ENCODE measurements around the gene ANKHD1. TPM values are rescaled to one million over a fixed set of nuclear protein-coding genes. Genes with fewer than 3 reads are reported as not detected.

Gene ANKHD1
- total RNA-seq, 2 donors from 2014 or later: 85.6 to 95.9 TPM

GRCh38 chr5:140402258-140403074, 833 bp downstream of the ANKHD1 start:
- no peak overlapping the region for H3K27ac Mint-ChIP-seq
- 8 to 9% methylated on average over 21 to 36 of the region's 36 CpGs for WGBS, 2 experiments (ENCODE audit: insufficient coverage in 1 of 2, insufficient read length in 1 of 2)

GRCh38 chr5:140403613-140404012, 2.0 kb downstream of the ANKHD1 start:
- 60 to 85% methylated on average over 2 to 5 of the region's 5 CpGs for WGBS, 2 experiments (ENCODE audit: insufficient coverage in 1 of 2, insufficient read length in 1 of 2)
- Histone ChIP-seq H3K9me3 (ENCODE audit: control insufficient read depth, low read length) (no peaks in the 10 kb centered on the region), H3K4me3 (ENCODE audit: low read length) (peak overlapping the region; percentile 87), H3K27ac (ENCODE audit: low read depth, low read length) (no peak overlapping the region), H3K4me1 (ENCODE audit: control insufficient read depth, insufficient read depth, low read length) (no peaks in the 10 kb centered on the region), H3K27me3 (ENCODE audit: control insufficient read depth, insufficient read depth, low read length, poor library complexity, severe bottlenecking) (no peaks in the 10 kb centered on the region), H3K9ac (ENCODE audit: extremely low read depth, low read length, poor library complexity, severe bottlenecking) (no peak overlapping the region), H3K36me3 (ENCODE audit: control insufficient read depth, insufficient read depth, low read length) (peaks cover 8% of the 10 kb centered on the region)
- no peaks in the 10 kb centered on the region for H3K9me3 Mint-ChIP-seq
- no peaks in the 10 kb centered on the region for H3K27me3 Mint-ChIP-seq (ENCODE audit: insufficient read depth)
- peaks cover 13% of the 10 kb centered on the region for H3K4me1 Mint-ChIP-seq
- TF ChIP-seq CTCF (conservative IDR thresholded peaks at IDR 0.05): no peak
- no peak for DNase-seq
- H3K4me3 Mint-ChIP-seq: no peak overlapping the region
- peak overlapping the region; percentile 77 for H3K27ac Mint-ChIP-seq
- peaks cover 12% of the 10 kb centered on the region for H3K36me3 Mint-ChIP-seq (ENCODE audit: low read depth)

More at GRCh38 chr5:140402258-140403074, 833 bp downstream of the ANKHD1 start:
- Histone ChIP-seq H3K27ac (ENCODE audit: low read depth, low read length) (peak overlapping the region; percentile 94), H3K27me3 (ENCODE audit: control insufficient read depth, insufficient read depth, low read length, poor library complexity, severe bottlenecking) (no peaks in the 10 kb centered on the region), H3K9me3 (ENCODE audit: control insufficient read depth, low read length) (no peaks in the 10 kb centered on the region), H3K36me3 (ENCODE audit: control insufficient read depth, insufficient read depth, low read length) (peaks cover 8% of the 10 kb centered on the region), H3K4me3 (ENCODE audit: low read length) (peak overlapping the region; percentile 87), H3K9ac (ENCODE audit: extremely low read depth, low read length, poor library complexity, severe bottlenecking) (peak overlapping the region; percentile 89), H3K4me1 (ENCODE audit: control insufficient read depth, insufficient read depth, low read length) (no peaks in the 10 kb centered on the region)
- Mint-ChIP-seq H3K36me3 (ENCODE audit: low read depth) (peaks cover 8% of the 10 kb centered on the region), H3K9me3 (no peaks in the 10 kb centered on the region), H3K4me1 (peaks cover 15% of the 10 kb centered on the region), H3K4me3 (no peak overlapping the region), H3K27me3 (ENCODE audit: insufficient read depth) (no peaks in the 10 kb centered on the region)
- DNase-seq: peak; percentile 91
- TF ChIP-seq CTCF (conservative IDR thresholded peaks at IDR 0.05): no peak

GRCh38 chr5:140408750-140409241, 7.2 kb downstream of the ANKHD1 start:
- WGBS, 2 experiments (ENCODE audit: insufficient coverage in 1 of 2, insufficient read length in 1 of 2): 94 to 97% methylated on average over 3 to 4 of the region's 4 CpGs
- Mint-ChIP-seq H3K9me3 (no peaks in the 10 kb centered on the region), H3K4me3 (no peak overlapping the region), H3K4me1 (peaks cover 7% of the 10 kb centered on the region), H3K36me3 (ENCODE audit: low read depth) (peaks cover 17% of the 10 kb centered on the region), H3K27ac (no peak overlapping the region), H3K27me3 (ENCODE audit: insufficient read depth) (no peaks in the 10 kb centered on the region)
- Histone ChIP-seq H3K27ac (ENCODE audit: low read depth, low read length) (no peak overlapping the region), H3K36me3 (ENCODE audit: control insufficient read depth, insufficient read depth, low read length) (peaks cover 22% of the 10 kb centered on the region), H3K9ac (ENCODE audit: extremely low read depth, low read length, poor library complexity, severe bottlenecking) (no peak overlapping the region), H3K9me3 (ENCODE audit: control insufficient read depth, low read length) (no peaks in the 10 kb centered on the region), H3K27me3 (ENCODE audit: control insufficient read depth, insufficient read depth, low read length, poor library complexity, severe bottlenecking) (no peaks in the 10 kb centered on the region), H3K4me3 (ENCODE audit: low read length) (no peak overlapping the region), H3K4me1 (ENCODE audit: control insufficient read depth, insufficient read depth, low read length) (no peaks in the 10 kb centered on the region)
- TF ChIP-seq CTCF (conservative IDR thresholded peaks at IDR 0.05): no peak
- no peak for DNase-seq

All from endodermal cell (in vitro differentiated cells).